ENCODE results near the gene PGAP6. TPM values are rescaled to one million over a fixed set of nuclear protein-coding genes. Genes with fewer than 3 reads are reported as not detected.
A peak's percentile ranks its signal among the peaks of the same experiment; 100 is the strongest.

PGAP6 gene
- total and polyA plus RNA-seq, 9 of the 15 experiments (the other 6 are each of a cell fraction or from before 2014, with no cell fraction given), result 0.45 to 50.2 (median 39.3) TPM

GRCh38 chr16:407253-407652, 25.5 kb upstream of the PGAP6 start (continued):
- no peak for TF ChIP-seq GATAD2B (IDR thresholded peaks at IDR 0.05; ENCODE audit: borderline replicate concordance)
- TF ChIP-seq ZNF551 (CRISPR knock-in tag; IDR thresholded peaks at IDR 0.05), result no peak
- TF ChIP-seq RBFOX2 (IDR thresholded peaks at IDR 0.05; ENCODE audit: low read depth, low read length), result 0 out of 2 replicates have a peak, but pooled peaks have one; percentile 5

- H3K4me1 ChIP-seq (replicated peaks in 1 of 2; ENCODE audit: control insufficient read depth in 2 of 2, insufficient read depth in 2 of 2, low read length in 2 of 2), result peaks cover 15 to 47% of the 10 kb centered on the region in 2 experiments
- ATAC-seq, result no peak
- no peaks in the 10 kb centered on the region for H3K9me3 ChIP-seq (replicated peaks; ENCODE audit: control insufficient read depth, insufficient read depth, low read depth, low read length)
- 29% methylated on average over 24 of the region's 27 CpGs for WGBS (ENCODE audit: insufficient coverage, low coverage, missing lambda C conversion rate)
- H3K27me3 ChIP-seq (ENCODE audit: control insufficient read depth in 2 of 2, insufficient read depth in 2 of 2, low read length in 2 of 2), result no peaks in the 10 kb centered on the region
- ChIA-PET CTCF (ENCODE audit: low intra/inter-chr PET ratio) (no interaction called here), POLR2A (interaction anchor here (0.5 to 1.0 kb wide), 5 partner anchors 11 to 343 kb away, joined by 3 to 5 read pairs (median 3); no protein-coding TSS in a partner anchor)
- peaks cover 11% of the 10 kb centered on the region; the same call in 2 of the 3 replicates for H3K79me2 ChIP-seq (ENCODE audit: control insufficient read depth, insufficient read depth, low read length)
- peak in 3 of 4 experiments; percentile 48 to 73 (median 49) for DNase-seq (ENCODE audit: extremely low read depth in 1 of 4, low spot score in 3 of 4)
- FAIRE-seq, result peak; percentile 79
- H3K4me2 ChIP-seq (ENCODE audit: insufficient read depth, low read length), result peak overlapping the region; percentile 49
- no peak overlapping the region for H3K4me3 ChIP-seq
- intact Hi-C loops (cut with micrococcal nuclease) (no loop called here), in situ Hi-C loops (cut with MboI) (no loop called here)
- no TSS peak for BruUV-seq (replicated peaks)
- H3K36me3 ChIP-seq (ENCODE audit: control insufficient read depth, insufficient read depth, low read length), result peaks cover 3% of the 10 kb centered on the region; the same call in 1 of the 3 replicates
- peak overlapping the region; percentile 51 to 89 for H3K9ac ChIP-seq (ENCODE audit: insufficient read depth in 1 of 2, low read depth in 2 of 2, low read length in 2 of 2)
- no peaks in the 10 kb centered on the region for H4K20me1 ChIP-seq (replicated peaks; ENCODE audit: control insufficient read depth, insufficient read depth, low read length)
- H3K9me1 ChIP-seq (ENCODE audit: control insufficient read depth, insufficient read depth, low read length), result no peaks in the 10 kb centered on the region
- H2AFZ ChIP-seq (ENCODE audit: low read depth, low read length), result peak overlapping the region; percentile 84
- peak overlapping the region; percentile 52 for H3K27ac ChIP-seq (ENCODE audit: extremely low read depth, low read depth, low read length)
- TF ChIP-seq ZNF586 (CRISPR knock-in tag; conservative IDR thresholded peaks at IDR 0.05) (no peak), DPF2 (IDR thresholded peaks at IDR 0.05) (peak; percentile 66; the same call in 1 of the 2 replicates), CC2D1A (IDR thresholded peaks at IDR 0.05) (no peak), MNT (conservative IDR thresholded peaks at IDR 0.05) (peak; percentile 64 to 81), STAG1 (CRISPR knock-in tag; IDR thresholded peaks at IDR 0.05; ENCODE audit: borderline replicate concordance) (0 out of 2 replicates have a peak, but pooled peaks have one; percentile 17), PRPF4 (IDR thresholded peaks at IDR 0.05; ENCODE audit: insufficient read depth, low read depth, low read length, poor library complexity, severe bottlenecking) (no peak), SAP30 (IDR thresholded peaks at IDR 0.05; ENCODE audit: borderline replicate concordance, insufficient read depth, low read depth, low read length, poor library complexity, severe bottlenecking) (peak; percentile 39), SMAD4 (CRISPR knock-in tag; conservative IDR thresholded peaks at IDR 0.05) (0 out of 2 replicates have a peak, but pooled peaks have one; percentile 56), MYBL2 (IDR thresholded peaks at IDR 0.05; ENCODE audit: low read depth) (no peak), MYBL2 (CRISPR knock-in tag; IDR thresholded peaks at IDR 0.05; ENCODE audit: borderline replicate concordance) (no peak)
- TF ChIP-seq, protein P1, sequence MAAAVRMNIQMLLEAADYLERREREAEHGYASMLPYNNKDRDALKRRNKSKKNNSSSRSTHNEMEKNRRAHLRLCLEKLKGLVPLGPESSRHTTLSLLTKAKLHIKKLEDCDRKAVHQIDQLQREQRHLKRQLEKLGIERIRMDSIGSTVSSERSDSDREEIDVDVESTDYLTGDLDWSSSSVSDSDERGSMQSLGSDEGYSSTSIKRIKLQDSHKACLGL (CRISPR knock-in tag; IDR thresholded peaks at IDR 0.05; ENCODE audit: borderline replicate concordance, poor library complexity, severe bottlenecking), result no peak
- TF ChIP-seq, protein P2, sequence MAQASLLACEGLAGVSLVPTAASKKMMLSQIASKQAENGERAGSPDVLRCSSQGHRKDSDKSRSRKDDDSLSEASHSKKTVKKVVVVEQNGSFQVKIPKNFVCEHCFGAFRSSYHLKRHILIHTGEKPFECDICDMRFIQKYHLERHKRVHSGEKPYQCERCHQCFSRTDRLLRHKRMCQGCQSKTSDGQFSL (CRISPR knock-in tag; IDR thresholded peaks at IDR 0.05), result peak; percentile 56; the same call in 1 of the 2 replicates
- TF ChIP-seq, protein P2 (tag; IDR thresholded peaks at IDR 0.05), result no peak
These were observed 24.0 kb upstream of the PGAP6 start for GRCh38 chr16:405548-406506.

Data from K562 (cell line).